HEK293 (cell line): ENCODE measurements around the gene PNPLA5.

Experiments used
- MYNN ChIP-seq: fragments of 450-650 bp; formaldehyde crosslinking; IDR thresholded peaks from 2 replicates; pipeline ENCODE4 v1.5.1; 2016; ENCODE audit warnings: missing biosample characterization, missing genetic modification characterization, borderline replicate concordance
- SALL2 ChIP-seq: fragments of 450-650 bp; formaldehyde crosslinking; IDR thresholded peaks from 2 replicates; pipeline ENCODE4 v1.5.0; 2017; ENCODE audit warnings: missing biosample characterization, mild to moderate bottlenecking, missing genetic modification characterization, borderline replicate concordance
- TF ChIP-seq, protein P1 (sequence below): fragments of 450-650 bp; formaldehyde crosslinking; IDR thresholded peaks from 2 replicates; pipeline ENCODE4 v1.5.1; 2016; ENCODE audit warnings: missing biosample characterization, missing genetic modification characterization

GRCh38 chr22:43889201-43889859, 2.5 kb downstream of the PNPLA5 start:
- no peak for TF ChIP-seq SALL2 (tag by site-specific recombination)
- TF ChIP-seq, protein P1, sequence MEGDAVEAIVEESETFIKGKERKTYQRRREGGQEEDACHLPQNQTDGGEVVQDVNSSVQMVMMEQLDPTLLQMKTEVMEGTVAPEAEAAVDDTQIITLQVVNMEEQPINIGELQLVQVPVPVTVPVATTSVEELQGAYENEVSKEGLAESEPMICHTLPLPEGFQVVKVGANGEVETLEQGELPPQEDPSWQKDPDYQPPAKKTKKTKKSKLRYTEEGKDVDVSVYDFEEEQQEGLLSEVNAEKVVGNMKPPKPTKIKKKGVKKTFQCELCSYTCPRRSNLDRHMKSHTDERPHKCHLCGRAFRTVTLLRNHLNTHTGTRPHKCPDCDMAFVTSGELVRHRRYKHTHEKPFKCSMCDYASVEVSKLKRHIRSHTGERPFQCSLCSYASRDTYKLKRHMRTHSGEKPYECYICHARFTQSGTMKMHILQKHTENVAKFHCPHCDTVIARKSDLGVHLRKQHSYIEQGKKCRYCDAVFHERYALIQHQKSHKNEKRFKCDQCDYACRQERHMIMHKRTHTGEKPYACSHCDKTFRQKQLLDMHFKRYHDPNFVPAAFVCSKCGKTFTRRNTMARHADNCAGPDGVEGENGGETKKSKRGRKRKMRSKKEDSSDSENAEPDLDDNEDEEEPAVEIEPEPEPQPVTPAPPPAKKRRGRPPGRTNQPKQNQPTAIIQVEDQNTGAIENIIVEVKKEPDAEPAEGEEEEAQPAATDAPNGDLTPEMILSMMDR (tag by site-specific recombination): no peak
- TF ChIP-seq MYNN (tag by site-specific recombination): no peak
